Activated CD4-positive, alpha-beta T cell treated with anti-CD3 and anti-CD28 coated beads, Interleukin-2, amount 10 ng/mL, durations not matched to agents 24 days and 14 days (primary cell): ENCODE results near the gene RPH3AL. TPM values are rescaled to one million over a fixed set of nuclear protein-coding genes. Genes with fewer than 3 reads are reported as not detected.
"Not testable (repeated sequence)": the region's sequence is repeated elsewhere in the genome, so short reads cannot be mapped to it uniquely, and the experiment has no call there.

ENCODE experiments used
- DNase-seq: peaks from one replicate; pipeline ENCODE4 v3.0.0; 2022
- H3K27ac Mint-ChIP-seq: one replicate; pipeline ENCODE4 v1.8.0; 2022; ENCODE audit warnings: mild to moderate bottlenecking, mixed read lengths
- H3K27me3 Mint-ChIP-seq: one replicate; pipeline ENCODE4 v1.8.0; 2022; ENCODE audit warnings: mixed read lengths
- H3K36me3 Mint-ChIP-seq: one replicate; pipeline ENCODE4 v1.8.0; 2022; ENCODE audit warnings: low read depth, mild to moderate bottlenecking, mixed read lengths
- H3K4me1 Mint-ChIP-seq: one replicate; pipeline ENCODE4 v1.8.0; 2021; ENCODE audit warnings: mixed read lengths
- H3K4me3 Mint-ChIP-seq: one replicate; pipeline ENCODE4 v1.8.0; 2022; ENCODE audit warnings: mild to moderate bottlenecking, moderate library complexity, mixed read lengths
- H3K9me3 Mint-ChIP-seq: one replicate; pipeline ENCODE4 v1.8.0; 2021; ENCODE audit warnings: mixed read lengths
- intact Hi-C: fragments of 100-400 bp; cut with micrococcal nuclease; formaldehyde crosslinking; loops from one replicate; pipeline ENCODE4 v1.15.1; 2023
- total RNA-seq: library from RNA; stranded (reverse); gene quantifications from 2 replicates; pipeline ENCODE4 v1.2.3, GENCODE V29; 2022

Gene RPH3AL
- total RNA-seq, 1 donor from 2014 or later = 3.7 TPM

- H3K4me1 Mint-ChIP-seq = peaks cover 10% of the 10 kb centered on the region
- H3K36me3 Mint-ChIP-seq = peaks cover 1% of the 10 kb centered on the region
- DNase-seq = no peak
- intact Hi-C loops = no loop called here
- no peak overlapping the region for H3K4me3 Mint-ChIP-seq
- no peak overlapping the region for H3K27ac Mint-ChIP-seq
- H3K27me3 Mint-ChIP-seq = peaks cover 38% of the 10 kb centered on the region
- H3K9me3 Mint-ChIP-seq = no peaks in the 10 kb centered on the region
These were observed 172.0 kb downstream of the RPH3AL start for GRCh38 chr17:180381-181244.

GRCh38 chr17:179781-180380 is 172.7 kb downstream of the RPH3AL start:
- peaks cover 1% of the 10 kb centered on the region for H3K36me3 Mint-ChIP-seq
- peaks cover 3% of the 10 kb centered on the region for H3K4me1 Mint-ChIP-seq
- no peaks in the 10 kb centered on the region for H3K9me3 Mint-ChIP-seq
- H3K27ac Mint-ChIP-seq = no peak overlapping the region
- H3K27me3 Mint-ChIP-seq = peaks cover 36% of the 10 kb centered on the region
- DNase-seq = no peak
- intact Hi-C loops = no loop called here
- no peak overlapping the region for H3K4me3 Mint-ChIP-seq

- Mint-ChIP-seq H3K27ac (no peak overlapping the region), H3K4me3 (no peak overlapping the region), H3K27me3 (peaks cover 36% of the 10 kb centered on the region), H3K9me3 (no peaks in the 10 kb centered on the region), H3K36me3 (peaks cover 1% of the 10 kb centered on the region), H3K4me1 (peaks cover 2% of the 10 kb centered on the region)
- intact Hi-C loops = no loop called here
- no peak for DNase-seq
These were observed 173.6 kb downstream of the RPH3AL start for GRCh38 chr17:179066-179432.

- Mint-ChIP-seq H3K4me3 (no peak overlapping the region), H3K4me1 (peaks cover 2% of the 10 kb centered on the region), H3K9me3 (no peaks in the 10 kb centered on the region), H3K27me3 (peaks cover 31% of the 10 kb centered on the region), H3K36me3 (peaks cover 1% of the 10 kb centered on the region), H3K27ac (no peak overlapping the region)
- intact Hi-C loops = no loop called here
- no peak for DNase-seq
These were observed 174.1 kb downstream of the RPH3AL start for GRCh38 chr17:178292-179065.

GRCh38 chr17:177762-178161 is 174.8 kb downstream of the RPH3AL start:
- Mint-ChIP-seq H3K27me3 (peaks cover 24% of the 10 kb centered on the region), H3K36me3 (peaks cover 1% of the 10 kb centered on the region), H3K9me3 (no peaks in the 10 kb centered on the region), H3K4me3 (no peak overlapping the region), H3K4me1 (peaks cover 2% of the 10 kb centered on the region), H3K27ac (no peak overlapping the region)
- no peak for DNase-seq
- intact Hi-C loops = no loop called here

GRCh38 chr17:177155-177554 is 175.5 kb downstream of the RPH3AL start:
- H3K4me1 Mint-ChIP-seq = peaks cover under 1% of the 10 kb centered on the region

GRCh38 chr17:173166-173911 is 179.3 kb downstream of the RPH3AL start:
- no peak for DNase-seq
- H3K4me3 Mint-ChIP-seq = no peak overlapping the region
- H3K27me3 Mint-ChIP-seq = peaks cover 6% of the 10 kb centered on the region
- no peak overlapping the region for H3K27ac Mint-ChIP-seq
- no peaks in the 10 kb centered on the region for H3K9me3 Mint-ChIP-seq
- H3K36me3 Mint-ChIP-seq = no peaks in the 10 kb centered on the region
- intact Hi-C loops = no loop called here
- peaks cover 5% of the 10 kb centered on the region for H3K4me1 Mint-ChIP-seq

More at GRCh38 chr17:177155-177554, 175.5 kb downstream of the RPH3AL start:
- intact Hi-C loops = no loop called here
- Mint-ChIP-seq H3K36me3 (peaks cover under 1% of the 10 kb centered on the region), H3K9me3 (no peaks in the 10 kb centered on the region), H3K4me3 (no peak overlapping the region), H3K27me3 (peaks cover 20% of the 10 kb centered on the region), H3K27ac (no peak overlapping the region)
- DNase-seq = no peak

GRCh38 chr17:172401-172800 is 180.2 kb downstream of the RPH3AL start:
- H3K4me3 Mint-ChIP-seq = no peak overlapping the region
- H3K36me3 Mint-ChIP-seq = no peaks in the 10 kb centered on the region
- H3K27ac Mint-ChIP-seq = no peak overlapping the region
- intact Hi-C loops = no loop called here
- H3K27me3 Mint-ChIP-seq = peaks cover 3% of the 10 kb centered on the region
- H3K4me1 Mint-ChIP-seq = peaks cover 5% of the 10 kb centered on the region
- H3K9me3 Mint-ChIP-seq = no peaks in the 10 kb centered on the region
- DNase-seq = no peak

- Mint-ChIP-seq H3K27ac (no peak overlapping the region), H3K9me3 (no peaks in the 10 kb centered on the region)
- DNase-seq = no peak
These were observed 180.7 kb downstream of the RPH3AL start for GRCh38 chr17:171871-172270.

GRCh38 chr17:170130-170670 is 182.4 kb downstream of the RPH3AL start:
- Mint-ChIP-seq H3K9me3 (no peaks in the 10 kb centered on the region), H3K27me3 (no peaks in the 10 kb centered on the region), H3K36me3 (no peaks in the 10 kb centered on the region), H3K4me3 (no peak overlapping the region), H3K4me1 (peaks cover 5% of the 10 kb centered on the region), H3K27ac (no peak overlapping the region)
- no peak for DNase-seq
- intact Hi-C loops = no loop called here

More at GRCh38 chr17:171871-172270, 180.7 kb downstream of the RPH3AL start:
- Mint-ChIP-seq H3K4me1 (peaks cover 5% of the 10 kb centered on the region), H3K36me3 (no peaks in the 10 kb centered on the region), H3K27me3 (no peaks in the 10 kb centered on the region), H3K4me3 (no peak overlapping the region)
- intact Hi-C loops = no loop called here

GRCh38 chr17:168614-169013 is 184.0 kb downstream of the RPH3AL start:
- H3K27ac Mint-ChIP-seq, H3K9me3 Mint-ChIP-seq, H3K36me3 Mint-ChIP-seq, H3K4me1 Mint-ChIP-seq, intact Hi-C loops, H3K4me3 Mint-ChIP-seq, DNase-seq, H3K27me3 Mint-ChIP-seq: not testable (repeated sequence)

GRCh38 chr17:165939-166338 is 186.7 kb downstream of the RPH3AL start:
- H3K9me3 Mint-ChIP-seq = no peaks in the 10 kb centered on the region
- DNase-seq = no peak
- H3K4me1 Mint-ChIP-seq = peaks cover 5% of the 10 kb centered on the region
- no peaks in the 10 kb centered on the region for H3K27me3 Mint-ChIP-seq
- intact Hi-C loops = no loop called here
- no peaks in the 10 kb centered on the region for H3K36me3 Mint-ChIP-seq
- H3K4me3 Mint-ChIP-seq = no peak overlapping the region
- H3K27ac Mint-ChIP-seq = no peak overlapping the region
